Raji (cell line): Measurements from ENCODE around the gene GP2.

Source experiments
- POLR2A ChIP-seq: IDR thresholded peaks from 2 replicates; pipeline ENCODE4 v1.6.1; 2011; ENCODE audit warnings: low read depth, low read length, control low read depth; ENCODE audit not compliant: insufficient read depth

Gene GP2

GRCh38 chr16:20285993-20286499 lies 41.3 kb downstream of the GP2 start:
- TF ChIP-seq POLR2A = no peak

- no peak for TF ChIP-seq POLR2A
These were observed 47.1 kb downstream of the GP2 start for GRCh38 chr16:20280259-20280658.

- TF ChIP-seq POLR2A = no peak
These were observed 55.4 kb downstream of the GP2 start for GRCh38 chr16:20271893-20272292.

GRCh38 chr16:20268409-20268808 lies 58.9 kb downstream of the GP2 start:
- no peak for TF ChIP-seq POLR2A

GRCh38 chr16:20265019-20265418 lies 62.3 kb downstream of the GP2 start:
- TF ChIP-seq POLR2A = no peak

- no peak for TF ChIP-seq POLR2A
These were observed 64.0 kb downstream of the GP2 start for GRCh38 chr16:20263138-20263855.

GRCh38 chr16:20262248-20262647 lies 65.1 kb downstream of the GP2 start:
- no peak for TF ChIP-seq POLR2A

- no peak for TF ChIP-seq POLR2A
These were observed 66.9 kb downstream of the GP2 start for GRCh38 chr16:20260215-20261009.
